HUES64 (cell line): ENCODE measurements around the gene EEFSEC.

ENCODE experiments used
- H3K27ac ChIP-seq: 2 replicates; pipeline ENCODE4 v1.7.0; 2013; ENCODE audit warnings: low read depth, low read length, inconsistent platforms
- H3K27me3 ChIP-seq: 2 replicates; pipeline ENCODE4 v1.6.1; 2013; ENCODE audit warnings: mild to moderate bottlenecking, low read length; ENCODE audit not compliant: insufficient read depth
- H3K36me3 ChIP-seq: 2 replicates; pipeline ENCODE4 v1.6.1; 2013; ENCODE audit warnings: mild to moderate bottlenecking, low read length; ENCODE audit not compliant: insufficient read depth
- H3K4me1 ChIP-seq: 2 replicates; pipeline ENCODE4 v1.6.1; 2013; ENCODE audit warnings: mild to moderate bottlenecking, low read length, moderate library complexity; ENCODE audit not compliant: insufficient read depth
- H3K4me3 ChIP-seq: 2 replicates; pipeline ENCODE4 v1.5.1; 2013; ENCODE audit warnings: mild to moderate bottlenecking, low read length, moderate library complexity
- H3K9ac ChIP-seq: 2 replicates; pipeline ENCODE4 v1.6.1; 2013; ENCODE audit warnings: mild to moderate bottlenecking, low read depth, low read length
- H3K9me3 ChIP-seq: 2 replicates; pipeline ENCODE4 v1.6.1; 2013; ENCODE audit warnings: low read depth, low read length; ENCODE audit not compliant: insufficient read depth
- WGBS: fragments of 150-250, 120-280 bp; methylation state at CpG from one replicate; pipeline ENCODE4 v1.1.7; 2013; ENCODE audit warnings: missing lambda C conversion rate; 5-methylcytosine and 5-hydroxymethylcytosine counted together

The EEFSEC gene

DNA sequence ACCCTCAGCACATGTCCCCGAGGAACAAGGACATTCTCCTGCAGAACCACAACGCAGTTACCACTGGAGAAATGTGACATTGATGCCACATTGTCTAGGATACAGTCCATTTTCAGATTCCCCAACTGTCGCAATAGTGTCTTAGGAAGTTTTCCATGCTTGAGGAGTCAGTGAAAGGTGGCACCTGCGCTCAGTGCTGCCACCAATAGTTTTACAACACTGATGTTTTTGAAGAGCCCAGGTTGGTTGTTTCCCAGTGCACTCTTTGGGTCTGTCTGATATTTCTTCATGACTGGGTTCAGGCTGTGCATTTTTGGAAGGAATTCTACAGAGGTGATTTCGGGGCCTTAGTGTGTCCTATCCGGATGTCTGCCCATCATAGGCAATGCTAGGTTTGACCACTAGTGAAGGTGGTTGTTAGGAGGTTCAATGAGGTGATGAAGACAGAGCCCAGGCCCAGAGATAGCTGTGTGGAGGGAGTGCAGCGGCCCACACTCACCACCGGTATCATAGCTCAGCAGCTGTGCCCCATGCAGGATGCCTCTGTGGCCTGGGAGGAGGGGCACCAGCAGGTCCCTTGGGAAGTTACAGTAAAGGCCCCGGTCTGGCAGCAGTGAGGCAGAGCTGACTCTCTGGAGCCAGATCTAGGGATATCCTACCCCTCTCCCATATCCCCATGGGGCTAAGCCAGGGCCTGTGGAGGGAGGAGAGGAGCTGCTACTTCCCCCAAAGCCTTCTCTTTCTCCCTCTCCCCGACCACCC, 216.8 kb downstream of the EEFSEC start:
- no peaks in the 10 kb centered on the region for H3K27me3 ChIP-seq
- H3K4me3 ChIP-seq: no peak overlapping the region
- H3K36me3 ChIP-seq: no peaks in the 10 kb centered on the region
- no peak overlapping the region for H3K27ac ChIP-seq
- peaks cover 5% of the 10 kb centered on the region; the same call in 1 of the 2 replicates for H3K4me1 ChIP-seq
- no peak overlapping the region for H3K9ac ChIP-seq
- WGBS: 87% methylated on average over 10 of the region's 10 CpGs
- H3K9me3 ChIP-seq: no peaks in the 10 kb centered on the region

DNA sequence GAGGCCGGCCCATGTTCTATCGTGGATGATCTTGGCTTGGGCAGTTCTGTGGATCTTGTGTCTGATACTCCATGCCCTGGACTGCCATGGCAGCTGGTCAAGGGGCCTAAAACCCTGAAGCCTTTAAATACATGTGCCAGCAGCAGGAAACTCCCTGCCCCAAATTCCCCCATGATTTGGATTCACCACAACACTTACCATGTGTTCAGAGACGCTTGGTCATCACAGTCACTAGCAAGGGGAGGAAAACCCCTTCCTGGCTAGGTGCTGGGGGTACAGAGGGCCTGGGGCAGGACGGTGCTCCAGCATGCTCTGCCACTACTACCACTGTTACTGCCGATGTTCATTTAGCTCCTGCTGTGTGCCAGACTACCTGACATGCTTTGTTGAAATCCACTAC, 219.0 kb downstream of the EEFSEC start:
- H3K4me1 ChIP-seq: peaks cover 5% of the 10 kb centered on the region; the same call in 1 of the 2 replicates
- H3K9me3 ChIP-seq: no peaks in the 10 kb centered on the region
- H3K27ac ChIP-seq: no peak overlapping the region
- no peak overlapping the region for H3K9ac ChIP-seq
- no peaks in the 10 kb centered on the region for H3K36me3 ChIP-seq
- WGBS: 85% methylated on average over 5 of the region's 5 CpGs
- no peak overlapping the region for H3K4me3 ChIP-seq
- H3K27me3 ChIP-seq: no peaks in the 10 kb centered on the region

DNA sequence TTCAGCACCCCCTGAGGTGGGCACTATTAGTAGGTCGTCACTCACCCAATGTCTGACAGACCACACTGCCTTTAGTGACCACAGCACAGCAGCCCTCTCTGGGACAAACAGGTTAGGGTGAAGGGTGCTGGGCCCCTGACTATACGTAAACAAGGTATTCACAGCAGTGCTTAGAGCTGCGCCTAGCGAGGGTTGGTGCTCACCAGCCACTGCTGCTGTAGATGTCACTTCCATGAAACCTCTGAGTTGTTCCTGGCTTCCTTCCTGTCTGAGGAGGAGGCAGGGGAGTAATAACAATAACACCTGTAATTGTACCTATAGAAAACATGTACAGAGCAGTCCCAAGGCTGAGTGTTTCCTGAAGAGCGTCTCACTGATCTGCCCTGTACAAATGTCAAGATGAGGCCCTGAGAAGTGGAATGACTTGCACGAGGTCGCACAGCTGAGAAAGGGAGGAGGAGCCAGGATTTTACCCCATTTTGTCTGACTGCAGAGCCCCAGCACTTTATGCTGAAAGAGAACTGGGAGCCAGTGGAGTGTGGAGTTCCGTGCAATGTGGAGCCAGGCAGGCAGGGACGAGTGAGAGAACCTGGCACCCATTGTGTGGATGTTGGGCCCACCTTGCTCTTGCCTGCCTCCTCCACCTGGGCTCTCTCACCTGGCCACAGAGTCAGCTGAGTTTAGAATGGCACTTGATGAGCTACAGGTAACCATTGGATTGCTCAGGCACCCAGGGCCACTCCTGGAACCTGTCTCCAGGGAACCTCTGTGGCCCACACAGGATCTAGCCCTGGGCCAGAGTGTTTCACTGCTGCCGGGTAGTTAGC, 219.6 kb downstream of the EEFSEC start:
- Histone ChIP-seq H3K27ac (no peak overlapping the region), H3K4me3 (no peak overlapping the region), H3K9ac (no peak overlapping the region), H3K36me3 (no peaks in the 10 kb centered on the region), H3K4me1 (no peaks in the 10 kb centered on the region), H3K27me3 (no peaks in the 10 kb centered on the region), H3K9me3 (no peaks in the 10 kb centered on the region)
- 88% methylated on average over 10 of the region's 10 CpGs for WGBS

DNA sequence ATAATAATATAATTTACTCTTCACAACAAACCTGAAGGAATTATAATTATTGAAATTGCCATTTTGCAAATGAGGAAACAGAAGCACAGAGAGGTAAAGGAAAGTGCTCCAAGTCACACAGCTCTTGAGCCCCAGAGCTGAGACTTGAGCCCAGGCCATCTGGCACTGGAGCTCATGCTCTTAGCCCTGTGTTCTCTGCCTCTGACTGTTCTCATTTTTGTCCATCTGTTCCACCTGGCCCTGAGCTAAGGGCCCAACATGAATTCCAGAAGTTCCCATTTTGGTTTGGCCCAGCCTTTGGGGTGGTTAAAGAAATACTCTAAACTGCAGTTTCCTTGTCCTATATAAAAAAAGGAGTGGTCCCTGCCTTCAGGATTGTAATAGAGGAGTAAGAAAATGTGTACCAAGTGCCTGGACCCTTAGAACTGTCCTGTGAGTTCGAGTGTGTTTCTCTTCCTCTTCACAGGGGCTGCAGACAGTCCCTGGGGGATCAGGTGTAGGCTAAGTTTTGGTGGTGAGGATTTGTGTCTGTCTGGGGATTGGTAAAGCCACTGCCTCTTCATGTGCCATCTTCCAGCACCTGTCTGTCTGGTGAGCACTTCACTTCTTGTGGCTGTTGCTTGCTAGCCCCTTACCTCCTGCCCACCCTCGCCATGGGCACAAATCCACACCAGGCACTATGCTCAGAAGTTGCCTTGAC, 221.6 kb downstream of the EEFSEC start:
- Histone ChIP-seq H3K9ac (no peak overlapping the region), H3K4me1 (peaks cover 4% of the 10 kb centered on the region; the same call in 1 of the 2 replicates), H3K36me3 (no peaks in the 10 kb centered on the region), H3K4me3 (no peak overlapping the region), H3K9me3 (no peaks in the 10 kb centered on the region), H3K27ac (no peak overlapping the region), H3K27me3 (no peaks in the 10 kb centered on the region)
- WGBS: 92% methylated on average over 2 of the region's 2 CpGs

DNA sequence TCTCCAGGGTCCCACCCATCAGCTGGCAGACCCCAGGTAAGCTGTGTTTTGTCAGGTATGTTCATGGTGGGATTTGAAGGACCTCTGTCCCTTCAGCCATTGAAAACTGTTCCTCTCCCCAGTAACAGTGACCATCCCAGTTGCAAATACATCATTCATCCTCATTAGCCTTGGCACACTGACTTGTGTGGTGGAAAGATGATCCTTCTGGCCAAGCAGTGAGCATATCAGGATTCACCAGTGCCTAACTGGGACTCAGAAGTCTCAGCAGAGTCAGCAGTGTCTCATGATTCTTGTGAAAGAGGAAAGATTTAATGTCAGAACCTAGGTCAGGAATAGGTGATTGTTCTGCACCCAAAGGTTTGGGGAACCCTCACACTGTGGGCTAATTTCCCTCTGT, 223.2 kb downstream of the EEFSEC start:
- H3K4me3 ChIP-seq: no peak overlapping the region
- H3K36me3 ChIP-seq: no peaks in the 10 kb centered on the region
- no peak overlapping the region for H3K9ac ChIP-seq
- H3K9me3 ChIP-seq: no peaks in the 10 kb centered on the region
- H3K27me3 ChIP-seq: no peaks in the 10 kb centered on the region
- peaks cover 4% of the 10 kb centered on the region; the same call in 1 of the 2 replicates for H3K4me1 ChIP-seq
- no peak overlapping the region for H3K27ac ChIP-seq

DNA sequence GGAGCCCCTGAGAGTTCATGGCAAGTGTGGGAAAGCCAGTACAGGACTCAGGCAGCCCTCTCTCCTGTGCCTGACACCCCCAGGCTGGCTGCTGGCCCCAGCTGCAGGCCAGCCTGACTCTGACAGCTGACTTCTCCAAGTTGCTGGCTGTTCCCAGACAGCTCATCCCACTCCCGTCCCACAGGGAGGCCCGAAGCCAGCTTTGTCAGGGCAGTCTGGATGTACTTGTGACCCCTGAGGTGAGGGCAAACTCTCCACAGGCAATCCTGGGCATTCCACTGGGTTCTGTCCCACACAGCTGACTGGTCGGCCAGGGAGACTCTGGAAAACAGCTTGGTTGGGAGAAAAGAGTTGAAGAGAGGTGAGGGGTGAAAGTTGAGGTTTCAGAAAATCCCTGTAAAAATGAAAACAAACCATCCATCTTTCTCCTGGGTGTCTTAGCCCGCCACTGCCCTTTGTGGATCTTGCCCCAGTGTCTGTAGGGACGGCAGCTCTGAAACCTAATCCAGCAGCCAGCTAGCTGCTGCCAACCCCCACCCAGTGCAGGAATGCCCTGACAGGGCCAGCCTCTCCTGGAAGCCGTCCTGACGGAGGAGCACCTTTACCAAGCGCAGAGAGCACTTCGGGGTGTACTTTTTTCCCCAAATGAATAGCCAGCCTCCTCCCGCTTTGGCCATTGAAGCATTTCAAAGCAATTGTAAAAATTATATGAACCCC, 225.5 kb downstream of the EEFSEC start:
- no peaks in the 10 kb centered on the region for H3K9me3 ChIP-seq
- peaks cover 4% of the 10 kb centered on the region; the same call in 1 of the 2 replicates for H3K4me1 ChIP-seq
- no peaks in the 10 kb centered on the region for H3K36me3 ChIP-seq
- no peak overlapping the region for H3K27ac ChIP-seq
- WGBS: 88% methylated on average over 10 of the region's 10 CpGs
- H3K9ac ChIP-seq: no peak overlapping the region; the same call in 1 of the 2 replicates
- no peak overlapping the region for H3K4me3 ChIP-seq
- H3K27me3 ChIP-seq: no peaks in the 10 kb centered on the region

DNA sequence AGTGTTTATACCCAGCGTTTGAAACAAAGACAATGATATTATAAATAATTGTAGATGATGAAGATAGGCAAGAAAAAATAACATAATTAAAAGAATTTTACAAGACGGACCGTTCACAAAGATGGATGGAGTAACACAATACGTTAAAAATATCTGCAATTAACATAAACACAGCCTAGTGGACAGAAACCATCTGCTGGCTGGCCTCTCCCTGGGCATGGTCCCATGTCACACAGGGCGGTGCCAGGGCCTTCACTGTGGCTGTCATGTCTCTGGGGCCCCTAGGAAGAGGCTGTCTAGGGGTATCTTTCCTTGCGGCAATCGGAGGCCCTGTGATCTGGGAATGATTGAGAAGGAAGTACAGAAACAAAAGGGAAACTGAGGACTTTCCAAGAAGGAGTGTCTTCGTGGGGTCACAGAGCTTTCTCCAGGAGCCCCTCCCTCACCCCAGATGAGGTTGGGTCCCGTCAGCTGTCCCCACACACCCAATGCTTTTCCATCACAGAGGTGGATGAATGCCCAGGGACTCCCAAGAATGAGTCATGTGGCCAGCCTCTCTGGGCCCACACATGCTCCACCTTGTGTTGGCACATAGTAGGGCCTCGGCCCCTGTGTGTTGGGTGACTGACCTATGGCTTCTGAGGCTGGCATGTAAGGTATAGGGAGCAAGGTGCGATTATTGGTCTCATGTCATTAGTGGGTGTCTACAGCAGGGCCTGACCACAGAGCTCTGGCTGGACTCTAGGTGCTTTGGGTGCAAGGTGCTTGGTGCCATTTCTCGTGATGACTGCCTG, 226.3 kb downstream of the EEFSEC start:
- 94% methylated on average over 11 of the region's 12 CpGs for WGBS
- no peak overlapping the region for H3K4me3 ChIP-seq
- H3K27me3 ChIP-seq: no peaks in the 10 kb centered on the region
- H3K27ac ChIP-seq: no peak overlapping the region
- H3K4me1 ChIP-seq: peaks cover 4% of the 10 kb centered on the region; the same call in 1 of the 2 replicates
- no peaks in the 10 kb centered on the region for H3K9me3 ChIP-seq
- H3K36me3 ChIP-seq: no peaks in the 10 kb centered on the region
- H3K9ac ChIP-seq: no peak overlapping the region

DNA sequence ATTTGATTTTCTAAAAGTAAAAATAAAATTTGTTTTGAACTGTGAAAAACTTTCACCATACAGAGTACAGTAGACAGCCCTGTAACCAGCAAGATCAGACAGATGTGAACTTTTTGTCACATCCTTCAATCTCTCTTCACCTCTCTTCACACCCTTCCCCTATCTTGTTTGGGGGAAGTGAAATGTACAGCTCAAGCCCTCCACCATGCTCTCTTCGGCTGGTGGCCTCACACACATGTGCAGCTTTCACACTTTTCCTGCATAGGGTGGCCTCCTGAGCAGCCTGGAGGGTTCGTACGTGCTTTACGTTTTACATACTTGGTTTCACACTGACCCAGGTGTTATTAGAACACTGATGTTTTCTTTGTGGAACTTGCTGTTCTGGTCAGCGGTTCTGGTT, 227.0 kb downstream of the EEFSEC start:
- Histone ChIP-seq H3K4me3 (no peak overlapping the region), H3K27ac (no peak overlapping the region), H3K9ac (no peak overlapping the region), H3K27me3 (no peaks in the 10 kb centered on the region), H3K9me3 (no peaks in the 10 kb centered on the region), H3K36me3 (no peaks in the 10 kb centered on the region), H3K4me1 (peaks cover 4% of the 10 kb centered on the region; the same call in 1 of the 2 replicates)
- WGBS: 94% methylated on average over 5 of the region's 5 CpGs

DNA sequence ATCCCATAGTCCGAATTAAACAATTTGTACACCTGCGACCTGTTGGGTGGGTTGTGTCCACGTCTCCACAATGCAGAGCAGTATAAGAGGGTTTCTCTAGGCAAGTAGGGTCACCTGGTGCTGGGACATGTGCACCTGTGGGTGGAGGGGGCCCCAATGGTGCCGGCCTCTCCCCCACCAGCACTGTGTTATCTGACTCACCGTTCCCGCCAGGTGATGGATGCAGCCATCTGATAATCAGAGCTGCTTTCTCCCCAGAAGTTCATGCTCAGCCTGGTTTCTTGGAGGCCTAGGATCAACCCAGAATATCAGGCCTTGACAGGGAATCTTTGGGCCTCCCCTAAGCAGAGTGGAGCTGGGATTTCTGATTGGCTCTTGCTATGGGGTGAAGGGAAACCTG, 227.4 kb downstream of the EEFSEC start:
- WGBS: 96% methylated on average over 6 of the region's 6 CpGs
- no peak overlapping the region for H3K4me3 ChIP-seq
- H3K36me3 ChIP-seq: no peaks in the 10 kb centered on the region

DNA sequence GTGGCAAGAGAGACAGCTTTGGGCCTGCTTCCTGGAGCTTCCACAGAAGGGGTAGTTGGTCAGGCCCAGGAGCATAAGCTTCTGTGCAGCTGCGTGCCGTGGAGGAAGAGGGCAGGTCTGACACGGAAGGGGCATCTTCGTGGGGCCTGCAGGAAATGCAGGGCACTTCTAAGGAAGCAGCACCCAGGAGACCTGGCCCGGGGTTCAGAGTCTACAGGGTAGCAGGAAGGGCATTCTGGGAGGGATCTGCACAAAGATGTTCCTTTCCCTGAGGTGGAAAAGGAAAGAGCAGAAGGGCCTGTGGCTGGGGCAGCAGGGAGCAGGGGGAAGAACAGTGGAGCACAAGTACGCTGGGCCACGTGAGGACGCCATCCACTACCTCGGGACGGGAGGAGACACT, 228.3 kb downstream of the EEFSEC start:
- no peak overlapping the region for H3K4me3 ChIP-seq
- no peak overlapping the region for H3K27ac ChIP-seq
- H3K27me3 ChIP-seq: no peaks in the 10 kb centered on the region
- 94% methylated on average over 10 of the region's 10 CpGs for WGBS
- no peaks in the 10 kb centered on the region for H3K36me3 ChIP-seq
- peaks cover 4% of the 10 kb centered on the region; the same call in 1 of the 2 replicates for H3K4me1 ChIP-seq
- no peaks in the 10 kb centered on the region for H3K9me3 ChIP-seq
- no peak overlapping the region for H3K9ac ChIP-seq

More for the DNA sequence above, 227.4 kb downstream of the EEFSEC start:
- peaks cover 4% of the 10 kb centered on the region; the same call in 1 of the 2 replicates for H3K4me1 ChIP-seq
- no peaks in the 10 kb centered on the region for H3K9me3 ChIP-seq
- no peak overlapping the region for H3K27ac ChIP-seq
- no peaks in the 10 kb centered on the region for H3K27me3 ChIP-seq
- H3K9ac ChIP-seq: no peak overlapping the region
